DMS 273 treated with DMSO at 0.1 percent for 48 hours (cell line): ENCODE measurements around the gene GPN1.
"Not testable (repeated sequence)": the region's sequence is repeated elsewhere in the genome, so short reads cannot be mapped to it uniquely, and the experiment has no call there.

Experiments used
- DNase-seq: peaks from one replicate; lab custom pipeline; 2025; lab: John Stamatoyannopoulos, UW

GPN1 gene

DNA sequence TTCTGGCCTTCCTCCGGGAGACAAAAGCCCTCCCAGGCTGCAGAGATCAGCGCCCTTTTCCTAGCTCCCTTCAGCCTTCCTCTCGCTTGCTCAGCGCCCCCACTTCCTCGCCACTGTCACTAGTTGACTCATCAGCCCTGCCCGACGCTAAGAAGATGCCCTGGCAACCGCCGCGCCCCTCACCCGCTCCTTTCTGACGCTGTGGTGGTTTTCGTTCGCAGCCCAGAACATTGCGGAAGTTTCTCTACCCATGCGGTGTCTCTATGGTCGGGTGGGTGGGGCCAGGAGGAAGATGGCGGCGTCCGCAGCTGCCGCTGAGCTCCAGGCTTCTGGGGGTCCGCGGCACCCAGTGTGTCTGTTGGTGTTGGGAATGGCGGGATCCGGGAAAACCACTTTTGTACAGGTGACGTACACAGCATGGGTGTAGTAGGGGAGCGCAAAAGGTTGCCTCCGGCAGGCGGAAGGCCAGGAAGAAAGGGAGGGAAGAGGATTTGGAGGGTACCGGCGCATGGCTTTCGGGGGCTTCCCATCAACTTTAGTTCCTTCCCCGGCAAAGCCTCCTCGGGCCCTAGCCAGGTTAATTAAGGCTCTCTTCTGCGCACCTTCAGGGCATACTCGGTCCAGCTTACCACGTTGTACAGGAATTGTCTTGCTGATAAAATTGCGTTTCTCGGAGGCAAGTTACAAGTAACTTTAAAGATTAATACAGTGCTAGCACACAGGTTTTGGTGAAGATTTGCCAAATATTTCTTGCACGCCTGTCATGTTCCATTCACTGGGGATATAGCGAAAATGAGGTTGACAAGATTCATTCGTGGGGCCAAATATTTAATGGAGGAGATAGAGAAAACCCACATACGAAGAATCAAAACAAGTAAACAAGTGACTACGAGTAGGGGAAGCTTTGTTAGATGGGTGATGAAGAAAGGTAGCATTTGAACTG is at the start of gene GPN1, which contains the start of gene CCDC121:
Gene GPN1, plus strand, starts transcription at position 284 of the 943 bp plus-strand sequence. Its CDS starts 9 bp downstream, at position 293.
Gene CCDC121, minus strand, starts transcription at position 246 of the 943 bp plus-strand sequence. CDS start 1,213 bp downstream, outside the sequence.
- peak; percentile 69 for DNase-seq

DNA sequence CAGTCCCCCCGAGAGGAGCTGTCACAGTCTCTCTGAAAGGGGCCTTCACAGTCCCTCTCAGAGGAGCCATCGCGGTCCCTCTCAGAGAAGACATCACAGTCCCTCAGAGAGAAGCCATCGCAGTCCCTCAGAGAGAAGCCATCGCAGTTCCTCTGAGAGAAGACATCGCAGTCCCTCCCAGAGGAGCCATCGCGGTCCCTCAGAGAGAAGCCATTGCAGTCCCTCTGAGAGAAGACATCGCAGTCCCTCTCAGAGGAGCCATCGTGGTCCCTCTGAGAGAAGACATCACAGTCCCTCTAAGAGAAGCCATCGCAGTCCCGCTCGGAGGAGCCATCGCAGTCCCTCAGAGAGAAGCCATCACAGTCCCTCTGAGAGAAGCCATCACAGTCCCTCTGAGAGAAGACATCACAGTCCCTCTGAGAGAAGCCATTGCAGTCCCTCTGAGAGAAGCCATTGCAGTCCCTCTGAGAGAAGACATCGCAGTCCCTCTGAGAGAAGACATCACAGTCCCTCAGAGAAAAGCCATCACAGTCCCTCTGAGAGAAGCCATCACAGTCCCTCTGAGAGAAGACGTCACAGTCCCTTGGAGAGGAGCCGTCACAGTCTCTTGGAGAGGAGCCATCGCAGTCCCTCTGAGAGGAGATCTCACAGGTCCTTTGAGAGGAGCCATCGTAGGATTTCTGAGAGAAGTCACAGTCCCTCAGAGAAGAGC is 47.3 kb upstream of the GPN1 start:
- no peak for DNase-seq

DNA sequence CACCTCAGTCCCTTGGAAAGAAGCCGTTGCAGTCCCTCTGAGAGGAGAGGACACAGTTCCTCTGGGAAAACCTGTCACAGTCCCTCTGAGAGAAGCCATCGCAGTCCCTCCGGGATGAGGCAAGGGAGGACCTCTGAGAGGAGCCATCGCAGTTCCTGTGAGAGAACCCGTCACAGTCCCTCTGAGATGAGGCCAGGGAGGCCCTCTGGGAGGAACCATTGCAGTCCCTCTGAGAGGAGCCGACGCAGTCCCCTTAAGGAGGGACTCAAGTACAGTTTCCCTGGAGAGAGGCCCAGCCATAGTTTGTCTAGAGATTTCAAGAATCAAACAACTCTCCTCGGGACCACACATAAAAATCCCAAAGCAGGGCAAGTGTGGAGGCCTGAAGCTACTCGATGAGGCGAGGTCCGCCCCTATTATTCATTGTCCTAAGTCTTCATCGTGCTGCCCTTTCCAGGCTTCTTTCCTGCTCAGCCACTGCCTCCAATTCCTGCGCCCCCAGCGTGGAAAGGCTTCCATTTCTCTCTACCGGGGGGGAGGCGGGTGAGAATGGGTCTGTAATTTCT is 46.6 kb upstream of the GPN1 start:
- DNase-seq: no peak

DNA sequence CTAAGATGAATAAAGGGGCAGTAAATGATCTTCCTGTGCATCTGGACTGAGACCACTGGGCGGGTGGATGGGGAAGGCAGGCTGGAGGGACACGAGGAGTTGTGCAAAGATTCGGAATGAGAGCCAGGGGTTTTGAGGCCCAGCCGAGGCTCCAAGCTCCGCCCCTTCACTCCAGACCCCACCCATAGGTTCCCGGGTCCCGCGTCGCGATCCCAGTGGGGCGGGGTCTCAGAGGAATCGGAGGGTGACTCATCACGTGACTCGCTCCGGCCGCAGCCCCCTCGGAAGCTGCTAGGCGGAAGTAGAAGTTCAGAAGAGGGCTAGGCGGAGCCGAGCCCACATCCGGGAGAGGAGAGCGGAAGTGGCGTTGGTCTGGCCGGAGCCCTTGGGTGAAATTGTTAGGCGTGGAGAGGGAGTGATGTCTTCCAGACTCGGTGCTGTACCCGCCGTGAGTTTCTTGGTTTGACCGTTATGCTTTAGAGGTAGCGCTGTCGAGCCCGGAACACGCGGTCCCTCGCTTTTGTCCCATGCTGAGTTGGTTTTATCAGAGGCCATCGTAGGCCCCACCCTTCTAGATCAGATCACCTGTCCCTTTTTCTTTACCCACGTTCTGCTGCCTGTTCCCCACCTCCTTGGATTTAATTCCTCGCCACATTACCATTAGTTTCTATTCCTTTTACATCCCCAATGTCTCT is 46.0 kb upstream of the GPN1 start, which contains the start of gene ZNF512:
Gene ZNF512, plus strand, starts transcription at position 348 of the 695 bp plus-strand sequence. Its CDS starts 71 bp downstream, at position 419.
- peak; percentile 79 for DNase-seq

DNA sequence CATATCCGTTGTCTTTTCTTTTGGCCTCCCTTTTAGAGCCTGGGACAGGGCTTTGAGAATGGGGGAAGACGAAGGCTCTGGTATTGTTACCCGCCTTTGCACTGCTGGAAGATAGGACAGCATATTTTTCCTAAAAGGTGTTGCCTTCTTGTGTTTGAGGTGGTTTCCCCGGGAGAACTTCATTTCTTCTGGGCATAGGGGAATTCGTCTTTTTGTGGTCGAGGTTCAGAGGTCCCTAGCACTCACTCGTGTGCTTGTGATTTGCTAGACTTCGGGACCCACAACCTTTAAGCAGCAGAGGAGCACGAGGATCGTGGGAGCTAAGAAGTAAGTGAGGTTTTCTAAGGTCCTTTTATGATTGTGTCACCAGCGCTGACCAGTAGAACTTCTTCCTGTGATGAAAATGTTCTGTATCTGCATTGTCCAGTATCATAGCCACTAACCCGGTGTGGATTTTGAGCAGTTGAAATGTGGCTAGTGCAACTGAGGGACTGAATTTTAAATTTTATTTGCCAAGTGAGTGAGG is 45.4 kb upstream of the GPN1 start:
- DNase-seq: no peak

DNA sequence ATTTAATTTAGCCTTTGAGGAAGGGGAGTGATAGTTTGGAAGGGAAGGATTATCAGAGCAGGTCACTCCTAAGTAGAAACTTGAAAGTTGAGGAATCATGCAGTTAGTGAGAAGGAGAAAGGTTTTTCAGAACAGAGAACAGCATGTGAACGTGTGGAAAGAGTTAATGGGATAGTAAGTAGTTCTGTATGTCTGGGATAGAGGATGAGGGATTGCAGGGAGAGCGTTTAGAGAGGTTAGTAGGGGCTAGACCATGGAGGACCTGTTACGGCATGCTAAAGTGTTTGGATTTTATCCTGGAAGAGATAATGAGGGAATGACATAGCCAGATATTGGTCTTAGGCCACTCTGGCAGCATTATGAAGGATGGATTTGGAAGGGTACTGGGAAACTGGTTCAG is 44.3 kb upstream of the GPN1 start:
- no peak for DNase-seq

DNA sequence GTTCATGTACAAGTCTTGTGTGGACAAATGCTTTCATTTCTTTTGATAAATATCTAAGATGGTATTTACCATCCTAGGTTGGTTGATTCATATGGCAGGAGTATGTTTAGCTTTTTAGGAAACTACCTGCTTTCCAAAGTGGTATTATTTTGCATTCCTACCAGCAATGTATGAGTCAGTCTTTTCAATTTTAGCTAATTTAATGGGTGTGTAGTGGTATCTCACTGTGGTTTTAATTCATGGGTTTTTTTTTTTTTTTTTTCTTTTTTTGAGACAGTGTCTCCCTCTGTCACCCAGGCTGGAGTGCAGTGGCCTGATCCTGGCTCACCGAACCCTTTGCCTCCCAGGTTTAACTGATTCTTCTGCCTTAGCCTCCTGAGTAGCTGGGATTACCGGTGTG is 41.8 kb upstream of the GPN1 start:
- no peak for DNase-seq

DNA sequence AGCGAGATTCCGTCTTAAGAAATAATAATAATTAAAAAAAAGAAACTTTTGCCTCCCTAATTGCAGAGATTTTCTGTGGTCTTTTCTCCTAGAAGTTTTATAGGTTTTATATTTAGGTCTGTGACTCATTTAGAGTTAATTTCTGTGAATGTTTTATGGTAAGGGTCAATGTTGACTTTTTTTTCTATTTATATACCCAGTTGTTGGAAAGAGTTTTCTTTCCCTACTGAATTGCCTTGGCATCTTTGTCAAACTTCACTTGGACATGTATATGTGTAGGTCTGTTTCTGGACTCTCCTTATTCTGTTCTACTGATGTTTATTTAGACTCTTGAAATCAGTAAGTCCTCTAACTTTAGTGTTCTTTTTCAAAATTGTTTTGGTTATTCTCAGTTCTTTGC is 40.5 kb upstream of the GPN1 start:
- no peak for DNase-seq

DNA sequence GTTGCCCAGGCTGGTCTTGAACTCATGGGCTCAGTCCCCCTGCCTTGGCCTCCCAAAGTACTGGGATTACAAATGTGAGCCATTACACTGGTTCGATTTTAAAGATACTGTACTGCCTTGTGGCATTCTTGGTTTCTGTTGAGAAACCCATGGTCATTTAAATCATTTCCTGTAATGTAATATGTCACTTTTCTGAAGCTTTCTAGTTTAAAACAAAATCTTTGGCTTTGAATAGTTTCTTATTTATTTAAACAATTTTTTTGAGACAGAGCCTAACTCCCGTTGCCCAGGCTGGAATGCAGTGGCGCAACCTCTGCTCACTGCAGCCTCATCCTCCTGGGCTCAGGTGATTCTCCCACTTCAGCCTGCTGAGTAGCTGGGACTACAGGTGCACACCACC is 37.1 kb upstream of the GPN1 start:
- no peak for DNase-seq

DNA sequence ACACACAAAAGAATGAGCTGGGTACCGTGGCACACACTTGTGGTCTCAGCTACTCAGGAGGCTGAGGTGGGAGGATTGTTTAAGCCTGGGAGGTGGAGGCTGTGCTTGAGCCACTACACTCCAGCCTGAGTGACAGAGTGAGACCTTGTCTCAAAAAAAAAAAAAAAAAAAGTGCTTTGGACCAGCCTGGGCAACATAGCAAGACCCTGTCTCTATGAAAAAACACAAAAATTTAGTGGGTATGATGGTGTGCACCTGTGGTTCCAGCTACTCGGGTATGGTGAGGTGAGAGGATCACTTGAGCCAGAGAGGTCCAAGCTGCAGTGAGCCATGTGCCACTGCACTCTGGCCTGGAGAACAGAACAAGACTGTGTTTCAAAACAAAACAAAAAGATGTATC is 35.6 kb upstream of the GPN1 start:
- no peak for DNase-seq

DNA sequence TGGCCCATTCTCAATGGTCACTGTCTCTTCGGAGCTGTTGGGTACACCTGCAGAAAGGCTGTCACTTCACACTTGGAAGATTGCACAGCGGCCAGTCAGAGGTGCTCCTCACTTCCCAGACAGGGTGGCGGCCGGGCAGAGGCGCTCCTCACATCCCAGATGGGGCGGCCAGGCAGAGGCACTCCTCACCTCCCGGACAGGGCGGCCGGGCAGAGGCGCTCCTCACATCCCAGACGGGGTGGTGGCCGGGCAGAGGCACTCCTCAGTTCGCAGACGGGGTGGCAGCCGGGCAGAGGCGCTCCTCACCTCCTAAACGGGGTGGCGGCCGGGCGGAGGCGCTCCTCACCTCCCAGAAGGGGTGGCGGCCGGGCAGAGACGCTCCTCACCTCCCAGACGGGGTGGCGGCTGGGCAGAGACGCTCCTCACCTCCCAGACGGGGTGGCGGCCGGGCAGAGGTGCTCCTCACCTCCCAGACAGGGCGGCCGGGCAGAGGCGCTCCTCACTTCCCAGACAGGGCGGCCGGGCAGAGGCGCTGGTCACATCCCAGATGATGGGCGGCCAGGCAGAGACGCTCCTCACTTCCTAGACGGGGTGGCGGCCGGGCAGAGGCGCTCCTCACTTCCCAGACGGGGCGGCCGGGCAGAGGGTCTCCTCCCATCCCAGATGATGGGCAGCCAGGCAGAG is 34.7 kb upstream of the GPN1 start:
- DNase-seq: not testable (repeated sequence)

DNA sequence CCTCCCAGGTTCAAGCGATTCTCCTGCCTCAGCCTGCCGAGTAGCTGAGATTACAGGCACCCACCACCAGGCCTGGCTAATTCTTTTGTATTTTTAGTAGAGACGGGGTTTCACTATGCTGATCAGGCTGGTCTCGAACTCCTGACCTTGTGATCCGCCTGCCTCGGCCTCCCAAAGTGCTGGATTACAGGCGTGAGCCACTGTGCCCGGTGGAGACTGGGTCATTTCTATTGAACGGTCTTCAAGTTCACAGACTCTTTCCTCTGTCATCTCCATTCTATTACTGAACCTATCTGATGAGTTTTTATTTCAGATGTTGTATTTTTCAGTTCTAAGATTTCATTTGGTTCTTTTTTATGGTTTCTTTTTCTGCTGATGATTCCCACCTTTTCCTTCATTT is 33.4 kb upstream of the GPN1 start:
- DNase-seq: not testable (repeated sequence)

DNA sequence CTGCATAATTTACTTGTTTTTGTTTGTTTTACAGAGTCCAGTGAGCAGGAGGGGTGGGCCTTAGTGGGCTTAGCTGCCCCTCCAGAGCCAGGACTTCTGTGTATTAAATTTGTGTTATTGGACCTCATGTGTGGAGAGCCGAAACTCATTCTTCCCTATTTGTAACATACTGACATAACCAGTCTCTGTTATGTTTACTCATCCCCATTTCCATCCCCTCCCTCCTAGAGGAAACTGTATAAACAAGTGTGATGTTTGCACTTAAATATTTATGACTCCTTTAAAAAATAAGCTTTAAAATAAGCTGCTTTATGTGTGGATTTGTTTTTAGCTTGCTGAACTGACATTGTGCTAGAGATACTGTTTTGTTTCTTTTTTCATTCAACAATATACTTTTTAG is 32.2 kb upstream of the GPN1 start:
- DNase-seq: no peak

DNA sequence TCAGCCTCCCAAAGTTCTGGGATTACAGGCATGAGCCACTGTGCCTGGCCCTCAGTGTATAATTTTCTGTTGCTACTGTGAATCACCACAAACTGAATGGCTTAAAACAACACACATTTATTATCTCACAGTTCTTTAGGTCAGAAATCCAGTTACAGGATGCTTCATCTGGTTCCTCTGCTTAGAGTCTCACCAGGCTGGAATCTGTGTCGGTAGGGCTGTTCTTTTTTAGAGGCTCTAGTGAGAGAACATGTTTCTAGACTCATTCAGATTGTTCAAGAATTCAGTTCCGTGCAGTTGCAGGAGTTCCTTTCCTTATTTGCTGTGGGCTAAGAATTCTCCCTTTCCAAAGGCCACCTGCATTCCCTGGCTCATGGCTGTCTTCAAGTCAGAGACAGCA is 22.2 kb upstream of the GPN1 start:
- no peak for DNase-seq

DNA sequence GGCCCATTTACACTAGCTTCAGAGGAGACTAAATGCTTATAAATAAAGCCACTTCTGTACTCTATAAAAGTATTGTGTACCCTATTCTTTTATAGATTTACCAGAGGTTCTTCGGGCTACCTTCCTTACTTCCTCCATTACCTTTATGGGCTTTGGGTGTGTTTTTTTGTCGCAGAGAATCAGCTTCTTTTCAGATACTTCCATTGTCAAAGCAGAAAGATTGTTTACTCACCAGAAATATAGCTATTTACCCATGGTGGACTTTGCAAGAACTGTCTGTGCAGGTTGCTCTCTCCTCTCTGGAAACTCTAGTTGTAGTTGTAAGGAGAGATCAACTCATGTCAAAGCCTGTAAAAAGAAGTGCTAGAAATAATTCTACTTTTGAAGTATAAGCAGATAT is 14.9 kb upstream of the GPN1 start:
- no peak for DNase-seq

DNA sequence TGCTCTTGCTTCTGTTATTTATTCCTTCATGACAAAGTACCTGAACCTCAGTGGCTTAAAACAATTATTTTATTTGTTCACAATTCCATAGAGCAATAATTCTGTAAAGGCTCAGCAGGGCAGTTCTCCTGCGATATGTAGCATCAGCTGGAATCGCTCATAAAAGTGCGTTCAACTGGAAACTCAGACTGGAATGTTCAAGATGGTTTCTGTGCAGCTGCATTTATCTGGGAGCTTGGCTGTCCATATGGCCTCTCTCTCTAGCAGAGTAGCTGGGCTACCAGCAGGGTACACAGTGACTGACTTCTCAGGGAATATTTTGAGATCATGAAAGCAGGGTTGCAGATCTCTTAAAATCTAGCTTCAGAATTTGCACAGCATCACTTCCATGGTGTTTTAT is 13.5 kb upstream of the GPN1 start:
- peak; percentile 8 for DNase-seq

DNA sequence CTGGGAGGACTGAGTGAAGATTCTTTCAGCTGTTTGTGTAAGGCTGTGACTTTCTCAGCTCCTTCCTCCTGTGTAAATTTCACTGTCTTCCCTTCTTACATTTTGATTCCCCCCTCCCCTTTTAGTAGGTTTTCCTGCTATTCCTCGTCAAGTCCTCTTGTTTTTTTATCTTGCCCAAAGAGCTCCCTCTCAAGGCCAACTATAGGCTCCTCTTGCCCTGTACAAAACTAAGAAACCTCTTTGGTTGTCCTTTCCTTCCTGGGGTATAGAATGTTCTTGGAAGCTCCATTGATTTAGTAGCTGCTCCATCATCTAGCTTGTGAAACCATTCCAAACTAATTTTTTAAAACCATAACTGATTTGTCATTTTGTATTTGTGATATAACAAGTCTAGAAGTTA is 7.3 kb upstream of the GPN1 start:
- no peak for DNase-seq

DNA sequence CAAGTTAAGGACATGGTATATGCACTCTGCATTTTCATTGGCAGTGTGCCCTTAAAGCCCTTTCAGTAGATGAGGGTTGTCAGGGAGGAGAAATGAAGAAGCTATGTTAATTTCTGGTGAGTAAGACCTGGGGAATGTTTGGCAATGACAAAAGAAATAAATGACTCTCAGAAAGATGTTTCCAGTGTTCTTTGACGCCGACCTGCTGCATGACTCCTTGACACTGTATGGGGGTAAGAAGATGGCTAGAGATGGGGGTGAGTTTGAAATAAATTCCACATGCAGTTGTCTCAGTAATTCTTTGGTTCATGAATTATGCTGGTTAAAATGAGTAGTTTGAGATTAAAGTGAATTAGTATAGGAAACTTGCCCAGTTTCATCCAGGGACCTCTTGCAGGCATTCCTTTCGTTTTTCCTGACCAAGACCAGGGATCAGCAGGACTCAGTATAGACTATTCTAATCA is 5.9 kb upstream of the GPN1 start:
- no peak for DNase-seq

DNA sequence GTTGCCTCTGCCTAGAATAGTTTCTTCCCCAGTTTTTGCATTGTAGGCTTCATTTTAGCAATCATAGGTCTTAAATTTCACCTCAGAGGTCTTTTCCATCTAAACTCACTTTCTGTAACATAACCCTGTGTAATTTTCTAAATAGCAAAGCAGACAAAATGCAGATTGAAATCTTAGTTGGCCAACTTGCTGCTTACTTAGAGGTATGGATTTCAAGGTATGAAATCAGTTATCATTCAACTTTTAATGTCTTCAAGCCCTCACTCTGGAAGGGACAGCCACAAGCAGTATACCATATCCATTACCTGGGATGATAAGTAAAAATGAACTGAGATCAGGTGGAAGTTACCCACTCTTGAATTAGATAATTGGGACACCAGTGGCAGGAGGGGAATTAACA is 3.9 kb upstream of the GPN1 start:
- no peak for DNase-seq

DNA sequence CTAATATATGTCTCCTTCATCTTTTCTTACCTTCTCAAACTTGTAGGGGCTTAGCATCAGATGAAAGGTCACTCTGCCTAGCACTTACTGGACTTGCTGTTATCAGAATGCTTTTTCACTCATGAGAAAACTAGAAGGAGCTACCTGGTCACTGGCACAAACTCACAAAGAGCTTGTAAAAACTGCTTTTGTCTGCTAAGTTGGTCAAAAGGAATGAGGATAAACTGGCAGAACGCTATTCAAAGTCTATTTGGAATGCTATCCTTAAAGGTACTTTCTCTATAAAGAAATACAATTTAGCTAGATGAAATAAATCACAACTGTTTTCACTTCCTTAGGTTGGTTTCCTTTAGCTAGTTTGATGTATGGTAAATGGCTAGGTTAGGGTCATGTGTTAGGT is 2.5 kb upstream of the GPN1 start:
- DNase-seq: not testable (repeated sequence)

DNA sequence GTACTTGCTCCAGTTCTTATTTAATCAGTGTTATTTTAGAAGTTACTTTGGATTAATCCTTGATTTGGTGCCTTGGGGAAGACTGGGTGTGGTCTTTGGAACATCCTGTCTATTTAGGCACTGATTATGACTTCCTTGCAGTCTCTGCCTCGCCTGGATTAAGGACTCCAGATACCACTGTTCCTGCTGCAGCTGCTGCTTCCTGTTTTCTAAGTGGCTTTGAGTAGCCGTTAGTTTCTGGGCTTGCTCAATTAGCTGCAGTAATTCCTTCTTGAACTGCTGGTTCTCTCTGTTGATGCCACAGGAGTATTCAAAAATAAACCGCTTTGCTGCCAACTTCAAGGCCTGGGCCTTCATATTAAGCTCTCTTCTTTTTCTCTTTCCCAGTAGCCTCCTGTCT is 1.9 kb upstream of the GPN1 start:
- DNase-seq: not testable (repeated sequence)
